NCI-H82 treated with DMSO at 0.1 percent for 48 hours (cell line): ENCODE results near the gene PARP9.
"Not testable (repeated sequence)": the region's sequence is repeated elsewhere in the genome, so short reads cannot be mapped to it uniquely, and the experiment has no call there.

Experiments used
- DNase-seq: peaks from one replicate; lab custom pipeline; 2025; ENCODE audit not compliant: unreplicated experiment; lab: John Stamatoyannopoulos, UW

Gene PARP9

DNA sequence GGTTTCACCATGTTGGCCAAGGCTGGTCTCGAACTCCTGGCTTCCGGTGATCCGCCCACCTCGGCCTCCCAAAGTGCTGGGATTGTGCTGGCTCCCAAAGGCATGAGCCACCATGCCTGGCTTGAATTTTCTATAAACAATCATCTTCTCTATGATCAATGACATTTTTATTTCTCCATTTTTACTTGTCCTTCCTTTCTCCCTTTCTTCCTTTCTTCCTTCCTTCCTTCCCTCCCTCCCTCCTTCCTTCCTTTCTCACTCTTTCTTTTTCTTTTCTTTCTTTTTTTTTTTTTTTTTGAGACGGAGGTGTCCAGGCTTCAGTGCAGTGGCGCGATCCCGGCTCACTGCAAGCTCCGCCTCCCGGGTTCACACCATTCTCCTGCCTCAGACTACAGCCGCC is 40.8 kb downstream of the PARP9 start:
- DNase-seq = no peak

DNA sequence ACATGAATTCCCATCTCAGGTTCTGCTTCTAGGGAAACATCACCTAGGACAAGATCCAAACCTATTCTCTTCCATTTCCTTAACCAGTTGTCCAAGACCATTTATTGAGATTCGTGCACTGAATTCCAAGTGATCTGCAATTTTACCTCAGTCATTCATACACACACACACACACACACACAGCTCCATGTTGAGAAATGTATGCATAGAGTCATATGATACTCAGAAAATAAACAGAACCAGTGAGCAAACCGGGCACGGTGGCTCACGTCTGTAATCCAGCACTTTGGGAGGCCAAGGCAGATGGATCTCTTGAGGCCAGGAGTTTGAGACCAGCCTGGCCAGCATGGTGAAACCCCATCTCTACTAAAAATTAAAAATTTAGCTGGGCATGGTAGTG is 43.2 kb downstream of the PARP9 start:
- DNase-seq = no peak

DNA sequence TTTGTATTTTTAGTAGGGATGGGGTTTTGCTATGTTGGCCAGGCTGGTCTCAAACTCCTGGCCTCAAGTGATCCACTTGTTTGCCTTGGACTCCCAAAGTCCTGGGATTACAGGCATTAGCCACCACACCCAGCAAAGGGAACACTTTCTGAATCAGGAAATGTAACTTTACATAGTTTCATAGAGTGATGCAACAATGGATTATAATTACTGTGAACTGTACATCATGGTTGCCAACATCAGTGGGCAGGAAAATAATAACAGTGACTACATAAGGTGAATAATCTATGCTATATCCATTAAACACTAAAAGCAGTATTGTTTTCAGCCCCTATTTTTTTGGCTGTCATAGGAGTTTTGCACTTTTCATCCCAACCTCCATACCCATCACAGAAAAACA is 44.4 kb downstream of the PARP9 start:
- DNase-seq = no peak

DNA sequence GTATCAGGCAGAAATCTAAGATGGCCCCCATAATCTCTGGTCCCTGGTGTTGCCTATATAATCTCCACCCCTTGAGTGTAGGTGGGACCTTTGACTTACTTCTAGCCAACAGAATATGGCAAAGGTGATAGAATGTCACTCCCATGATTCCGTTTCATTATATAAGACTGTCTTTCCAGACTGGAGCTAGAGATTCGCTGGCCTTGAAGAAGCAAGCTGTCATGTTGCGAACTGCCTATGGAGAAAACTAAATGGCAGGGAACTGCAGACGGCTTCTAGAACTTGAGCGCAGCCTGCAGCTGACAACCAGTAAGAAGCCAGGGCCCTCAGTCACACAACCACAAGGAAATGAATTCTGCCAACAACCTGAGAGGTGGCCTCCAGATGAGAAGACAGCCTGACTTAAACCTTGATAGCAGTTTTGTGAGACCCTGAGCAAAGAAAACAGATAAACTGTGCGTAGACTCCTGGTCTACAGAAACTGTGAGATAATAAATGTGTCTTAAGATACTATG is 47.2 kb downstream of the PARP9 start:
- no peak for DNase-seq

DNA sequence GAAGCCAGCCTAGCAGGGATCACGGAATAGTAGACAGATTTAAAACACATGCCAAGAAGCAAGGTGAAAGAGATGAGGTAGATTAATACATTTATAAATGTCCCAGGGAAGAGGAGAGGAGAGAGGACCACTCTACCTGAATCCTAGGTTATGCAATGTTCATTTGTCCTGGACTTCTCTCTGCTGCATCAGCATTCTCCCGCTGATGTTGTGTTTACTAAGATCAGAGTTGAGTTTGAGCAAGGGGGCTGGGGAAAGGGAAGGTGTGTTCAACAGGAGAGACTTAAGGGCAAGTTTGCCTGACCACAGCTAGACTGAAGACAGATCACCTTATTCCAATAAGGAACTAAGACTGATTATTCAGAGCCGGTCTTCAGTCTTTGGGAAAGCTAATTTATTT is 48.2 kb downstream of the PARP9 start:
- DNase-seq = no peak

DNA sequence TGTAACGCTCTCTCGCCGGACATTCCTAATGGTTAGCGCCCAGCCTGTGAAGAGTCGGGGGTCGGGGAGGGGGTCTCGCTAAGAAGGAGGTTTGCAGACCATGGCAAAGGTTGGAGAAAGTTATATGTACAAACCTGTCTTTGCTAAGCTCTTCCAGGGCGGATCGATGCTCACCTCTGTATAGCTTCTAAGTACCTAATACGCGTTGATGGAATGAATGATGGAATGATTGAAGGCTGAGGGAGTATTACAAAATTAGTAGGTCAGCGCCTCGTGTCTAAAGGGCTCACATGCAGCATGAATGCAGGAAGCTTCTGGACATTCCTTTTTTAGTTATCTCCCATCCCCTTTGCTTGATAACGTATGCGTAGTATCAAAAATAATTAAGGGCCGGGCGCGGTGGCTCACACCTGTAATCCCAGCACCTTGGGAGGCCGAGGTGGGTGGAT is 49.1 kb downstream of the PARP9 start:
- DNase-seq = no peak

DNA sequence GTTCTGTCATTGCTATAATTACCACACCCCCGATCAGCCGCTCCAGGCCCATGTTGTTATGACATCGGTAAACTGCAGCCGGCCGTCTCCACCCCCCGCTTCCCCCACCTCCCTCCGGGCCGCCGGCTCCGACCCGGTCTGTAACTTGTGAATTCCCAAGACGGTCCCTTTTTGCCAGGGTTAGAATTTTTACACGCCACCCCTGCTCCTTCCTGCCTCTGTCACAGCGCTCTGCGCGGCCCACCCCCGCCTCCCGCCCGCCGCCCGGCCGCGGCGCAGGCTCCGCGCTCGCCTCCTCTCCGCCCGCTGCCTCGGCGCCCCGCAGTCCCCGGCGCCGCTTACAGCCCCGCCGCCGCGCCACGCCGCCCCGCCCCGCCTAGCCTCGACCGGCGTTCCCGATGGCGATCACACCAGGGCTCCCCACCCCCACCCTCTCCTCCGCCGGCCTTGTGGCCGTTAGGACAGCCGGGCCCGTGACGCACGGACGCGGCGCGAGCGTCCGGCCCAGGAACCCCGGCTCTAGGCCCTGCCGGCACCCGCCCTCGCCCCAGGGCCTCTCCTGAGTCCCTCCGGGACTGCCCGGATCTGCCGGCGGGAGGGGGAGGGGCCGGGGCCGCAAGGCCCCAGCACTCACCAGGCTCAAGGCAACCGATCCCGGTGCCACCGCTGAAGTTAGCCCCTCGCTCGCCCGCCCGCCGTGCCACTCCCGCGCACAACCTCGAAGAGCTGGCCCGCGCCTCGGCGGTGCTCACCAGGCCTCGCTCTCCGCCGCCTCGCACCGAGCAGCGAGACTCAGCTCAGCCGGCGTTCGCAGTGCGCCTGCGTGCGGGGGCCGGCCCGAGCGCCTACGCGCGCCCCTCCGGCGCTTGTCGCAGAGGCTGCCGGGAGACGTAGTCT is 49.7 kb downstream of the PARP9 start, which contains the start of gene KPNA1:
KPNA1 (minus strand) TSS at position 817 of the 897 bp plus-strand sequence. CDS start 18,374 bp downstream, outside the sequence.
- peak; percentile 63 for DNase-seq

DNA sequence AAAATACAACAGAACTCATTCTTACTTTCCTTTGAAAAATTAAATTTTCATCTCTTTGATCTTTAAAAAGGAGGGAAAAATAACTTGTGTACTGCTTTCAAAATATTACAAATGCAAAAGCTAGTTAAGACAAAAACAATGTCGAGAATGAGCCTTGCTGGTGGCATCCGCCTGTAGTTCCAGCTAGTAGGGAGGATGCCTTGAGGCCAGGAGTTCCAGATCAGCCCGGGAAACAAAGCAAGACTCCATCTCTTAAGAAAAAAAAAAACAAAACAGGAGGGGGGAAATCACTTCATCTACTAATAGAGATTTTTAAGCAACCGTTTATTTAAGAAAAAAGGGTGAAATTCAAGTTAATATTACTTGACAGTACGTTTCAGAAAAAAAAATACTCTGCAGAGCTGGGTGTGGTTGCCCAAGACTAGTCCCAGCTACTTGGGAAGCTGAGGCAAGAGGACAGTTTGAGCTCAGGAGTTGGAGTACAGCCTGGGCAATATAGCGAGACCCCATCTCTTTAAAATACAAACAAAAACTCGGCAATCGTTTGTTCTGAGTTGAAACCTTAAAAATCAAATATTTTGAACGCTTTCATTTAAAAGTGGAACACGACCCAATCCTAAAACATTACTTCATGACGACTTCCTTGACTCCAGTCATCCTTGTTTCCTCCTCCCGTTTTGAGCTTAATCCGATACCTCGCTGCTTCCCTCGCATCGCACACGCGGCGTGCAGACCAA is 50.5 kb downstream of the PARP9 start:
- peak; percentile 60 for DNase-seq

DNA sequence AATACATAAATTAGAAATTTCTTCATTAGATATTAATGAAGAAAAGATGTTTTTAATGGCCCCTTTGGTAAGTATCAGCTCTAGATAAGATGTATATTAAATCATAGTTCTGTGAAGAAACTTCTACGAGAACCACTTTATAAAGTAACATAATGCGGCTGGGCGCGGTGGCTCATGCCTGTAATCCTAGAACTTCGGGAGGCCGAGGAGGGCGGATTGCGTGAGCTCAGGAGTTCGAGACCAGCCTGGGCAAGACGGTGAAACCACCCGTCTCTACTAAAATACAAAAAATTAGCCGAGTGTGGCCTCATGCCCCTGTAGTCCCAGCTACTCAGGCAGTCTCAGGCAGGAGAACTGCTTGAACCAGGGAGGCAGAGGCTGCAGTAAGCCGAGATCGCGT is 51.8 kb downstream of the PARP9 start:
- no peak for DNase-seq

DNA sequence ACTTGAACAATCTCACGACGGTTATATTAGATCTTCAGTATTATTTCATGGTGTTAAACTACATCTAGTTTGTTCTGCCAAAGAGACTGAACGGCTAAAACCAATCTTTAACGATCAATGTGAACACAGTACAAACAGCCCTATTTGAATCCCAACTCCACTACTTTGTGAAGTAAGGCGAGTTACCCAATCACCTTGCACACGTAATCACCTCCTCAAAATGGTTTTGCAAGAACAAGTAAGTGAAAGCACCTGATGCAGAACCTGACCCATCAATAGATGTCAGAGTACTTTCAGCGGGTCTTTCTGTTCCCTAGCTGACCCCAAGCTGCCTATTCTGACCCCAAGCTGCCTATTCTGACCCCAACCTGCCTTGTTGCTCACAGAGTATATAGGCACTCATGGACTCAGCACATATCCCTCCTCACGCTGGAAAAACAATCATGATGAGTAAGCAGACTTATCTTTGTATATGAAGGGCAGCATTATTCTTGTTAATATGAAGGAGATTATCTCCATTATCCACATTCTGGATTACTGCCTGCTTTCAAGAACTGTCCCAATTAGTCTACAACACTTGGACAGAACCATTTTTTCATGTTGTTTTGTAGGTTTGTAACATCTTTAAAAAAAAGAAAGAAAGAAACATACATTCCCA is 53.1 kb downstream of the PARP9 start:
- no peak for DNase-seq

DNA sequence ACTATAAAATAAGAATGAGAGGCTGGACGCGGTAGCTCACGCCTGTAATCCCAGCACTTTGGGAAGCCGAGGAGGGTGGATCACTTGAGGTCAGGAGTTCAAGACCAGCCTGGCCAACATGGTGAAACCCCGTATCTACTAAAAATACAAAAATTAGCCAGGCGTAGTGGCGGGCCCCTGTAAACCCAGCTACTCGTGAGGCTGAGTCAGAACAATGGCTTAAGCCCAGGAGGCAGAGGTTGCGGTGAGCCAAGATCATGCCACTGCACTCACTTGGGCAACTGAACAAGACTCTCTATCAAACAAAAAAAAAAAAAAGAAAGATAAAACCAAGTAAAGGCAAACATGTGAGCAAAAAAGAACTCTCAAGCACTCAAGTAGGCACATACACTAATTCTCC is 55.2 kb downstream of the PARP9 start:
- DNase-seq = not testable (repeated sequence)

DNA sequence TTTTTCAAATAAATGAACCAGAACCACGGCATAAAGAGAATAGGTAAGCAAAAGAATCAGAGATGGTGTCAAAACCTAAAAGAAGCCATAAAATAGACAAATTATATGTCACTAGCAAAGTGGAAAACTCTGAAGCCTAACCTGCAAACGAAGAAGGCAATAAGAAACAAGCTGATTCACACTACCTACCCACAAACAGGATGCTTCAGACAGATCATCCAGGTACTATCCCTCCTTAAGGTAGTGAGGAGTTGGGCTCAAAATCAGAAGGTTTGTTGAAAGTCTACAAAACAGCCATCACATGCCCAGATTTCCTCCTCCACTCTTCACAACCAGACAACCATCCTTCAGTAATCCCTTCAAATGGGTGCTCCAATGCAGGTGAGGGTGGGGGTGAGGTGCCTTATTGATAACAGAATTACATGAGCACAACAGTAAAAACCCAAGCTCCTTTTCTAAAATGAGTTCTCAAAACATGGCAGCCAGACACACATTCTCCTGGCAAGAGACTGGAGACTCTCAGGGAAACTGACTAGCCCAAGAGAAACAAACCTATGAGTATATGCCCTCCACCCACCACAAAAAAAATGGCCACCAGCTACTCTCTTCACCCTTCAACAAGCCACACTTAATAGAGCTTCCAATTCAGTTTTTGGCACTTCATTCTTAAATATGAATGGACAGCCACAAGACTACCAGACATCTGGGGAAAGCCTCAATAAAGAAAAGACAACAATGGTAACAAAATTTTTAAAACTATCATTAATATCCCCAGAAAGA is 55.8 kb downstream of the PARP9 start:
- no peak for DNase-seq

DNA sequence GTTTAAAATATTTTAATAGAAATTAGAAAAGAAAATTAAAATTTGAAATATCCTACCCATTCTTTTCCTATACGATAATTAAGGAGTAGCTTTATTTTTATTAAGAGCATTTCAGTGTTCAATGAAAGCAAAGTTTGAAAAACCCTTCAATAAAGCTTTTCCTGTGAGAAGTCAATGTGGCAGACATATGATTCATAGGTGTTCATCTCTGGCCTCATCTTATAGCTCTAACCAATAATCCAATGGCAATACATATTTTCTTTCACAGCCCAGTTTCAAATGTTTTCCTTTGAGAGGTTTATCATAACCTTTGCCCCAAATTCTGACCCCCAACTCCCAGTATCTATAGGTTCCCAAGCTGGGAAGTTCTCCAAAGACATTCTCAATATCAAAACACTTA is 57.6 kb downstream of the PARP9 start:
- DNase-seq = no peak

DNA sequence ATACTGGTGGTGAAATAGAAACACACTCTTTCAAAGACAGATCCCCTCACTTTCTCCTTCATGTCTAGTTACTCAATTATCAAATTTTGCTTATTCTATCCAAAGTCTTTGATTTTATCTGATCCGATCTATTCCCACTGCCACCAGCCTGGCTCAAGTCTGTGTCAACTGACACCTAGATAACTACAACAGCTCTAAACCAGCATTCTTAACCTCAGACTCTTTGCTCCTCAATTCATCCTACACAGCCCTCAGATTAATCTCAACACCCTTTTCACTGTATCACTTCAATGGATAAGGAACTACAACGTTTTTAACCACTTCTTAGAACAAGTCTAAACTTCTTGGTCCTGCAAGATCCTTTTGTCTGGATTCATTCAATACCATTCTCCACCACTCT is 58.4 kb downstream of the PARP9 start:
- DNase-seq = no peak

DNA sequence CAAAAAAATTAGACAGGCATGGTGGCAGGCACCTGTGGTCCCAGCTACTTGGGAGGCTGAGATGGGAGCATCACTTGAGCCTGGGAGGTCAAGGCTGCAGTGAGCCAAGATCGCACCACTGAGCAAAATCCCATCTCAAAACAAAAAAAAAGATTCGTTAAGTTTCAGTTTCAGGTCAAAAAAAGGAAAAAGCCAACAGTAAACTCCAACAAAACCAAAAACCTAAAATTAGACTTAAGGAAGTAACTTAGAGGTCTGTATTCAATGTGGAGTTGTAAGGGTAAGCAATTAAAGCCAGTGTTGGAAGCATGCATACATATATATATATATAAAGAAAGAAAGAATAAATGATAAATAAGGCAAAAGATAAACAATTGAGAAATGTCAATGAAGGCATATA is 61.2 kb downstream of the PARP9 start:
- DNase-seq = no peak

DNA sequence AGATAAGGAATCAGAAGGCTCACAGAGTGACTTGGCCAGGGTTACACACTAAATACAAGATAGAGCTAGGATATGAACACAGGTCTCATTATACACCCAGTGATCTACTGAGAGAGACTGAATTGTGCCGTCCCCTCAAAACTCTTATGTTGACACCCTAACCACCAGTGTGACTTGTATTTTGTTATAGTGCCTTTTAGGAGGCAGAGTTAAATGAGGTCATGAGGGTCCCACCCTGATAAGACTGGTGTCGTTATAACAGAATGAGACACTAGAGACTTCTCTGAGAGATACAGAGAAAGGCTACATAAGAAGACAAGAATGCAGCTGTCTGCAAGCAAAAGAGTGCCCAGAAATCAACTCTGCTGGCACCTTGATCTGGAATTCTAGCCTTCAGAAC is 62.0 kb downstream of the PARP9 start:
- no peak for DNase-seq

DNA sequence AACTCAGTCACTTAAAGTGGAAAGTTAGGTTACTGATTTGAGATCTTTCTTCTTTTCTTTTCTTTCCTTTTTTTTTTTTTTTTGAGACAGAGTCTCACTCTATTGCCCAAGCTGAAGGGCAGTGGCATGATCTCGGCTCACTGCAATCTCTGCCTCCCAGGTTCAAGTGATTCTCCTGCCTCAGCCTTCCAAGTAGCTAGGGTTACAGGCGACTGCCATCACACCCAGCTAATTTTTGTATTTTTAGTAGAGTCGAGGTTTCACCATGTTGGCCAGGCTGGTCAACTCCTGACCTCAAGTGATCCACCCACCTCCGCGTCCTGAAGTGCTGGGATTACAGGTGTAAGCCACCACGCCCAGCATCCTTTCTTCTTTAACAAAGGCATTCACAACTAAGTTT is 63.1 kb downstream of the PARP9 start:
- DNase-seq = not testable (repeated sequence)

DNA sequence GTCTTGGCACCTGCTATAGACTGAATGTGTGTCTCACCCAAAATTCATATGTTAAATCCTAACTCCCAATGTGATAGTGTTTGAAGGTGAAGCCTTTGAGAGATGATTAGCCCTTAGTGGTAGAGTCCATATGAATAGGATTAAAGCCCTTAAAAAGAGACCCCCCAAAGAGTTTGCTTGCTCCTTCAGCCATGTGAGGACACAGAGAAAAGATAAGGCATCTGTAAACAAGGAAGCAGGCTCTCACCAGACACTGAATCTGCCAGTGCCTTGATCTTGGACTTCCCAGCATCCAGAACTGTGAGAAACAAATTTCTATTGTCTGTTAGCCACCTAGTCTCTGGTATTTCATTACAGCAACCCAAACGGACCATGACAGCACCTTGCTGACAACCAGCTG is 65.9 kb downstream of the PARP9 start:
- no peak for DNase-seq

DNA sequence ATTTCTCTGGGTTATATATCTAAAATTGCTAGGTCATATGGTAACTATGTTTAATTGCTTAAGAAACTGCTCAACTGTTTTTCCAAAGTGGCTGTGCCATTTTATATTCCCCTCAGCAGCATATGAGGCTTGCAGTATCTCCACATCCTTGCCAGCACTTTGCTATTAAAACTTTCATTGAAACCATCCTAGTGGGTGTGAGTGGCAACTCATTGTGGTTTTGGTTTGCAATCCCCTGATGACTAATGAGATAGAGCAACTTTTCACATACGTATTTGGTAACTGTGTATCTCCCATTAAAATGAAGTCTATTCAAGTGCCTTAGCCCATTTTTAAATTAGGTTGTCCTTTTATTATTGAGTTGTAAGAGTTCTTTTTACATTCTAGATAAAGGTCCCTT is 66.7 kb downstream of the PARP9 start:
- no peak for DNase-seq

DNA sequence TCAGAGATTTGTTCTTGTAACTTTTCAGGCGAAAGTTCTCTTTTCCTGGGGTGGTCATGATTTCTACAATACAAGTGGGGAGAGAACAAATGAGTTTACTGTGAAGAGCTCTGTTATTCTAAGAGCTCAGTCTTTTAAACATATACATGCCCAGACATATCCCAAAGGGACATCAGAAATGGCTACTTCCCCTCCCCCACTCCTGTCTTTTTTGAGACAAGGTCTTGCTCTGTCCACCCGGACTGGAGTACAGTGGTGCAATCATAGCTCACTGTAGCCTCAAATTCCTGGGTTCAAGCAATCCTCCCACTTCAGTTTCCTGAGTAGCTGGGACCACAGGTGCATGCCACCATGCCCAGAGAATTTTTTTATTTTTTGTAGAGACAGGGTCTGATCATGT is 67.6 kb downstream of the PARP9 start:
- DNase-seq = no peak

DNA sequence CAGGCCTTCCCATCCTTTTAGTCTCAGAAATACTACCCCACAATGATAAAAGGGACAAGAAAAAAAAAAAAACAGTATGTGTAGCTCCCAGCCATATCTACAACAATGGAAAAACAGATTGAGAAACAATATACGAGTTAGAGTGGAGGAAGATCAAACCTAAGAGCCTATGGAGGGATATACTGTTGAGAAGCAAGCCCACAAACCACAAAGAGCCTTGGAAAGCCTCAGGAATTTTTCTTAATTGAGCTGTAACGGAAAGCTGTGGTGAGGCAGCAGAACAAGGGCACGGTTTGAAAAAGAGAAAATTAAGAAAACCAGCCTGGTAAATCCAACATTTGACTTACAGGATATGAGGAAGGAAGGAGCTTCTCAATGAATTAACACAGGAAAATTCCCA is 70.8 kb downstream of the PARP9 start:
- no peak for DNase-seq
